Measurements from ENCODE around the gene GJA9.
"Not testable (repeated sequence)": the region's sequence is repeated elsewhere in the genome, so short reads cannot be mapped to it uniquely, and the experiment has no call there.

- TF ChIP-seq CTCF (IDR thresholded peaks at IDR 0.05); POLR2A (IDR thresholded peaks at IDR 0.05); POLR2AphosphoS5 (IDR thresholded peaks at IDR 0.05; ENCODE audit: insufficient read depth in 1 of 2, low read depth in 1 of 2): not testable (repeated sequence)
These were observed 45.1 kb downstream of the GJA9 start for GRCh38 chr1:38836316-38836715.
